Body of pancreas (tissue), 2 donors: Measurements from ENCODE around the gene PWWP2B. TPM values are rescaled to one million over a fixed set of nuclear protein-coding genes. Genes with fewer than 3 reads are reported as not detected.

Source experiments
- total RNA-seq, 2 donors: library from RNA; depleted of rRNA; stranded (reverse); fragments of >200 nt; gene quantifications; one replicate each; pipeline ENCODE4 v1.1.0, GENCODE V29; 2016

Gene PWWP2B
- total RNA-seq, 2 donors from 2014 or later: 31.9 to 46.5 TPM

Other genes with a start within 250 kb of the PWWP2B start
- gene DPYSL4, start 210.3 kb upstream of the PWWP2B start, total RNA-seq: under 1 TPM in 1 of 2 donors, not detected in 1; 0.52 TPM
- gene STK32C, start 89.2 kb upstream of the PWWP2B start, total RNA-seq: 1 to 10 TPM in 1 of 2 donors, under 1 TPM in 1; 0.78 to 4.0 TPM
- 10 to 100 TPM in 1 of 2 donors, 1 to 10 TPM in 1; 6.5 to 24.7 TPM for gene LRRC27, start 65.0 kb upstream of the PWWP2B start, total RNA-seq
- 10 to 100 TPM in 1 of 2 donors, 1 to 10 TPM in 1; 9.2 to 14.5 TPM for gene INPP5A, start 140.6 kb downstream of the PWWP2B start, total RNA-seq